OCI-LY1 (cell line): ENCODE data around the gene LPIN3.

ENCODE experiments used
- H2AFZ ChIP-seq: fragments of 200-600 bp; sonication (generic), shearing (Covaris generic); 2 replicates; pipeline ENCODE4 v1.6.0; 2014; ENCODE audit warnings: antibody characterized with exemption, mild to moderate bottlenecking, low read length
- H3F3A ChIP-seq: fragments of 200-600 bp; sonication (generic), shearing (Covaris generic); 2 replicates; pipeline ENCODE4 v1.6.0; 2014; ENCODE audit warnings: mild to moderate bottlenecking, antibody characterized with exemption, low read length, moderate library complexity; ENCODE audit not compliant: insufficient read depth
- H3K27ac ChIP-seq: fragments of 200-600 bp; sonication (generic); 2 replicates; pipeline ENCODE4 v1.5.1; 2014; ENCODE audit warnings: low read length, mixed run types, mild to moderate bottlenecking, low read depth; ENCODE audit not compliant: poor library complexity, severe bottlenecking
- H3K27me3 ChIP-seq: fragments of 200-600 bp; sonication (generic); 2 replicates; pipeline ENCODE4 v1.6.0; 2014; ENCODE audit warnings: antibody characterized with exemption, mild to moderate bottlenecking, low read length, moderate library complexity; ENCODE audit not compliant: insufficient read depth
- H3K36me3 ChIP-seq: fragments of 200-600 bp; sonication (generic); 2 replicates; pipeline ENCODE4 v1.6.1; 2014; ENCODE audit warnings: mild to moderate bottlenecking, antibody characterized with exemption, low read length, moderate library complexity, mixed read lengths; ENCODE audit not compliant: insufficient read depth
- H3K4me1 ChIP-seq: fragments of 200-600 bp; sonication (generic); 2 replicates; pipeline ENCODE4 v1.5.1; 2014; ENCODE audit warnings: mild to moderate bottlenecking, low read length, moderate library complexity; ENCODE audit not compliant: insufficient read depth, severe bottlenecking
- H3K4me2 ChIP-seq: fragments of 200-600 bp; sonication (generic), shearing (Covaris generic); 2 replicates; pipeline ENCODE4 v1.6.1; 2014; ENCODE audit warnings: low read length
- H3K4me3 ChIP-seq: fragments of 200-600 bp; sonication (generic); 2 replicates; pipeline ENCODE4 v1.5.1; 2014; ENCODE audit warnings: low read length, low read depth, mild to moderate bottlenecking, mixed read lengths; ENCODE audit not compliant: poor library complexity, severe bottlenecking
- H3K79me2 ChIP-seq: fragments of 200-600 bp; shearing (Covaris generic); 2 replicates; pipeline ENCODE4 v1.6.1; 2016; ENCODE audit warnings: mixed run types, low read length, mixed read lengths; ENCODE audit not compliant: insufficient read depth
- H3K9ac ChIP-seq: fragments of 200-600 bp; sonication (generic), shearing (Covaris generic); 2 replicates; pipeline ENCODE4 v1.6.1; 2014; ENCODE audit warnings: mild to moderate bottlenecking, low read length, mixed read lengths
- H3K9me2 ChIP-seq: fragments of 200-600 bp; sonication (generic), shearing (Covaris generic); 2 replicates; pipeline ENCODE4 v1.6.1; 2014; ENCODE audit warnings: low read depth, mild to moderate bottlenecking, low read length, mixed read lengths
- H3K9me3 ChIP-seq: fragments of 200-600 bp; shearing (Covaris generic); 2 replicates; pipeline ENCODE4 v1.6.1; 2014; ENCODE audit warnings: low read length, mixed read lengths
- H4K20me1 ChIP-seq: fragments of 200-600 bp; sonication (generic), shearing (Covaris generic); 2 replicates; pipeline ENCODE4 v1.6.0; 2016; ENCODE audit warnings: mild to moderate bottlenecking, low read length; ENCODE audit not compliant: insufficient read depth
- CTCF ChIP-seq: fragments of 200-600 bp; sonication (generic), shearing (Covaris generic); IDR thresholded peaks from 2 replicates; pipeline ENCODE4 v1.5.1; 2017; ENCODE audit warnings: mild to moderate bottlenecking, antibody characterized with exemption, low read length, moderate library complexity, mixed read lengths
- EZH2 ChIP-seq: fragments of 200-600 bp; sonication (generic), shearing (Covaris generic); IDR thresholded peaks from 2 replicates; pipeline ENCODE4 v1.8.0; 2017; ENCODE audit warnings: borderline replicate concordance, mixed run types, mild to moderate bottlenecking, antibody characterized with exemption, low read length, moderate library complexity, mixed read lengths

LPIN3 gene

GRCh38 chr20:41347523-41348429 is 7.2 kb downstream of the LPIN3 start:
- TF ChIP-seq CTCF: no peak
- TF ChIP-seq EZH2: no peak
- no peak overlapping the region for H3K4me3 ChIP-seq
- no peaks in the 10 kb centered on the region for H3K9me2 ChIP-seq
- H3K4me1 ChIP-seq: no peaks in the 10 kb centered on the region
- H3K27me3 ChIP-seq: peaks cover 4% of the 10 kb centered on the region; the same call in 1 of the 2 replicates
- H3K27ac ChIP-seq: no peak overlapping the region
- no peaks in the 10 kb centered on the region for H3K9me3 ChIP-seq
- H3K4me2 ChIP-seq: no peak overlapping the region
- no peak overlapping the region for H3K9ac ChIP-seq
- H3K79me2 ChIP-seq: no peaks in the 10 kb centered on the region
- H3F3A ChIP-seq: no peaks in the 10 kb centered on the region
- no peak overlapping the region for H2AFZ ChIP-seq
- H3K36me3 ChIP-seq: no peaks in the 10 kb centered on the region
- no peaks in the 10 kb centered on the region for H4K20me1 ChIP-seq

- Histone ChIP-seq H3K4me1 (no peaks in the 10 kb centered on the region), H3K4me3 (no peak overlapping the region), H3K79me2 (no peaks in the 10 kb centered on the region), H3K9ac (no peak overlapping the region), H3K36me3 (no peaks in the 10 kb centered on the region), H3K27me3 (peaks cover 4% of the 10 kb centered on the region; the same call in 1 of the 2 replicates), H2AFZ (no peak overlapping the region), H3F3A (no peaks in the 10 kb centered on the region), H3K27ac (no peak overlapping the region), H3K4me2 (no peak overlapping the region), H3K9me3 (no peaks in the 10 kb centered on the region), H4K20me1 (no peaks in the 10 kb centered on the region), H3K9me2 (no peaks in the 10 kb centered on the region)
- TF ChIP-seq CTCF: no peak
- no peak for TF ChIP-seq EZH2
Observed at GRCh38 chr20:41348430-41349172, 8.0 kb downstream of the LPIN3 start.

- no peak for TF ChIP-seq EZH2
- TF ChIP-seq CTCF: no peak
- Histone ChIP-seq H3K4me3 (no peak overlapping the region), H3K79me2 (no peaks in the 10 kb centered on the region), H3K4me1 (no peaks in the 10 kb centered on the region), H3K36me3 (no peaks in the 10 kb centered on the region), H4K20me1 (no peaks in the 10 kb centered on the region), H3K4me2 (no peak overlapping the region), H3K27me3 (peaks cover 4% of the 10 kb centered on the region; the same call in 1 of the 2 replicates), H3K9me2 (no peaks in the 10 kb centered on the region), H3K27ac (no peak overlapping the region), H2AFZ (no peak overlapping the region), H3K9ac (no peak overlapping the region), H3K9me3 (no peaks in the 10 kb centered on the region), H3F3A (no peaks in the 10 kb centered on the region)
Observed at GRCh38 chr20:41349266-41349665, 8.6 kb downstream of the LPIN3 start.
